HCT116 (cell line): ENCODE measurements around the gene NFASC.

Experiments
- CEBPB ChIP-seq: IDR thresholded peaks from 2 replicates; pipeline ENCODE4 v1.6.1; 2012; ENCODE audit warnings: low read depth
- JUND ChIP-seq: IDR thresholded peaks from 2 replicates; pipeline ENCODE4 v1.6.1; 2012
- POLR2A ChIP-seq: IDR thresholded peaks from 2 replicates; pipeline ENCODE4 v1.7.0; 2011; ENCODE audit warnings: borderline replicate concordance; ENCODE audit not compliant: insufficient read depth, insufficient read length; ENCODE audit errors: extremely low read depth
- POLR2AphosphoS5 ChIP-seq: IDR thresholded peaks from 2 replicates; pipeline ENCODE4 v1.6.1; 2011; ENCODE audit warnings: mild to moderate bottlenecking, low read depth, low read length, moderate library complexity
- REST ChIP-seq: IDR thresholded peaks from 2 replicates; pipeline ENCODE4 v1.6.1; 2012; ENCODE audit warnings: low read depth
- SP1 ChIP-seq: IDR thresholded peaks from 2 replicates; pipeline ENCODE4 v1.6.1; 2012; ENCODE audit warnings: low read depth
- TCF7L2 ChIP-seq: IDR thresholded peaks from 2 replicates; pipeline ENCODE4 v1.7.0; 2011; ENCODE audit warnings: borderline replicate concordance, inconsistent platforms; ENCODE audit not compliant: insufficient read depth, insufficient read length; ENCODE audit errors: extremely low read depth
- ZNF274 ChIP-seq: fragments of 200-500 bp; sonication (Bioruptor generic); IDR thresholded peaks from 2 replicates; pipeline ENCODE4 v1.6.1; 2014; ENCODE audit warnings: mild to moderate bottlenecking, low read depth, low read length, inconsistent platforms
- TF ChIP-seq, protein P1 (sequence below): IDR thresholded peaks from 2 replicates; pipeline ENCODE4 v1.6.1; 2012
- TF ChIP-seq, protein P2 (sequence below), 3 experiments: fragments of 200-600 bp in 1 of 3; sonication (generic) in 1 of 3; IDR thresholded peaks in 2 of 3; conservative IDR thresholded peaks in 1 of 3; 2 replicates each; pipeline ENCODE4 v1.5.1; 2012 to 2017; ENCODE audit warnings: low read depth in 2 of 3, low read length in 2 of 3, antibody characterized with exemption in 1 of 3, borderline replicate concordance in 1 of 3, control low read depth in 1 of 3, mild to moderate bottlenecking in 1 of 3, mixed read lengths in 1 of 3, mixed run types in 1 of 3, moderate library complexity in 1 of 3; ENCODE audit not compliant: insufficient read depth in 1 of 3

GRCh38 chr1:204940591-204940990 is 69.9 kb downstream of the NFASC start:
- TF ChIP-seq, protein P1, sequence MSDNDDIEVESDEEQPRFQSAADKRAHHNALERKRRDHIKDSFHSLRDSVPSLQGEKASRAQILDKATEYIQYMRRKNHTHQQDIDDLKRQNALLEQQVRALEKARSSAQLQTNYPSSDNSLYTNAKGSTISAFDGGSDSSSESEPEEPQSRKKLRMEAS, result no peak
- TF ChIP-seq, protein P2, sequence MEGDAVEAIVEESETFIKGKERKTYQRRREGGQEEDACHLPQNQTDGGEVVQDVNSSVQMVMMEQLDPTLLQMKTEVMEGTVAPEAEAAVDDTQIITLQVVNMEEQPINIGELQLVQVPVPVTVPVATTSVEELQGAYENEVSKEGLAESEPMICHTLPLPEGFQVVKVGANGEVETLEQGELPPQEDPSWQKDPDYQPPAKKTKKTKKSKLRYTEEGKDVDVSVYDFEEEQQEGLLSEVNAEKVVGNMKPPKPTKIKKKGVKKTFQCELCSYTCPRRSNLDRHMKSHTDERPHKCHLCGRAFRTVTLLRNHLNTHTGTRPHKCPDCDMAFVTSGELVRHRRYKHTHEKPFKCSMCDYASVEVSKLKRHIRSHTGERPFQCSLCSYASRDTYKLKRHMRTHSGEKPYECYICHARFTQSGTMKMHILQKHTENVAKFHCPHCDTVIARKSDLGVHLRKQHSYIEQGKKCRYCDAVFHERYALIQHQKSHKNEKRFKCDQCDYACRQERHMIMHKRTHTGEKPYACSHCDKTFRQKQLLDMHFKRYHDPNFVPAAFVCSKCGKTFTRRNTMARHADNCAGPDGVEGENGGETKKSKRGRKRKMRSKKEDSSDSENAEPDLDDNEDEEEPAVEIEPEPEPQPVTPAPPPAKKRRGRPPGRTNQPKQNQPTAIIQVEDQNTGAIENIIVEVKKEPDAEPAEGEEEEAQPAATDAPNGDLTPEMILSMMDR (IDR thresholded peaks at IDR 0.05 in 2 of 3, conservative IDR thresholded peaks at IDR 0.05 in 1 of 3; ENCODE audit: borderline replicate concordance in 1 of 3, insufficient read depth in 1 of 3, low read depth in 2 of 3, low read length in 2 of 3), result no peak
- TF ChIP-seq CEBPB (no peak), POLR2AphosphoS5 (no peak), REST (no peak), TCF7L2 (no peak), SP1 (no peak), POLR2A (no peak), ZNF274 (no peak), JUND (no peak)
